Fibroblast of skin of scalp (primary cell): ENCODE measurements around the gene KITLG. TPM values are rescaled to one million over a fixed set of nuclear protein-coding genes. Genes with fewer than 3 reads are reported as not detected.
A peak's percentile ranks its signal among the peaks of the same experiment; 100 is the strongest.
"Not testable (repeated sequence)": the region's sequence is repeated elsewhere in the genome, so short reads cannot be mapped to it uniquely, and the experiment has no call there.

Source experiments
- DNase-seq: peaks from one replicate; pipeline ENCODE4 v3.0.0-alpha.2; 2013
- polyA plus RNA-seq, 2 experiments: library from polyadenylated mRNA; unstranded; fragments of 120-200 nt; gene quantifications; one replicate each; pipeline ENCODE4 v1.2.1, GENCODE V29; 2013; ENCODE audit not compliant: insufficient read length in 2 of 2

Gene KITLG, protein sequence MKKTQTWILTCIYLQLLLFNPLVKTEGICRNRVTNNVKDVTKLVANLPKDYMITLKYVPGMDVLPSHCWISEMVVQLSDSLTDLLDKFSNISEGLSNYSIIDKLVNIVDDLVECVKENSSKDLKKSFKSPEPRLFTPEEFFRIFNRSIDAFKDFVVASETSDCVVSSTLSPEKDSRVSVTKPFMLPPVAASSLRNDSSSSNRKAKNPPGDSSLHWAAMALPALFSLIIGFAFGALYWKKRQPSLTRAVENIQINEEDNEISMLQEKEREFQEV
- polyA plus RNA-seq (2013, experiment 1 of 2; ENCODE audit: insufficient read length), result 40.2 TPM
- 43.6 TPM for polyA plus RNA-seq (2013, experiment 2 of 2; ENCODE audit: insufficient read length)

DNA sequence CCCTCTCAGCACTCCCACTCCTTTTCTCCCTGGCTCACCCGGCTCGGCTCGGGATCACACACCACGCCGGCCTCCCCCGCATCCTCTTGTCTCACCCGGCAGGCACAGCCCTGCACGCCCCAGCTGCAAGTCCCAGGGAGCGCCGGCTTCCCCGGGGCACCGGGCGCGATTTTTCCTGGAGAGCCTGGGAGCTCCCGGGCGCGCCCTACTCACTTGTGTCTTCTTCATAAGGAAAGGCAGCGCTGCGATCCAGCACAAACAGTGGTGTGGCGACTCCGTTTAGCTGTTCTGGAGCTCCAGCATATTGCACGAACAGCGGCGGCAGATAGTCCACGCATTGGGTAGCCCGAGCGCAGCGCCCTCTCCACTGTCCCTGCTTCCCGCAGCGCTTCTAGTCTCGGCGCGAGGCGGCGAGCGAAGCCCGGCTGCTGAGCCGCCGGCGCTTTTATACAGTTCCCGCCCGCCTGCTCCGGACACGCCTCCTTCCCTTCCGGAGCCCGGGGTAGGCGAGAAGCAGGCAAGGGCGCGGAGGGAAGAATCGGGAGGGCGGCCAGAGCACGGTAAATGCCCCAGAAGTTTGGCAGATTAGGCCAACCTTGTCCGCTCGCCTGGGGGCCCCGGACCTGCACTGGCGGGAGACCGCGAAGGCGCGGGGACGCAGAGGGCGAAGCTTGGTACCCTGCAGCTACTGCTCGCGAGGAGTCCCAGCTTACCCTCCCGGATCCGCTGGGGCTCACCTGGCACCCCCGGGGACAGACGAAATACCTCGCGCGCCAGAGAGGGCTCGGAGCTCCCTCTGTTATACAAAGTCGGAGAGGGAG lies at the start of gene KITLG:
Gene KITLG, minus strand, starts transcription at position 421 of the 821 bp plus-strand sequence. Its CDS starts 193 bp downstream, at position 228.
- DNase-seq, result peak; percentile 92

GRCh38 chr12:88628856-88629509 lies 48.7 kb upstream of the KITLG start:
- DNase-seq, result no peak

- DNase-seq, result not testable (repeated sequence)
These were observed 47.8 kb upstream of the KITLG start for GRCh38 chr12:88628035-88628434.

DNA sequence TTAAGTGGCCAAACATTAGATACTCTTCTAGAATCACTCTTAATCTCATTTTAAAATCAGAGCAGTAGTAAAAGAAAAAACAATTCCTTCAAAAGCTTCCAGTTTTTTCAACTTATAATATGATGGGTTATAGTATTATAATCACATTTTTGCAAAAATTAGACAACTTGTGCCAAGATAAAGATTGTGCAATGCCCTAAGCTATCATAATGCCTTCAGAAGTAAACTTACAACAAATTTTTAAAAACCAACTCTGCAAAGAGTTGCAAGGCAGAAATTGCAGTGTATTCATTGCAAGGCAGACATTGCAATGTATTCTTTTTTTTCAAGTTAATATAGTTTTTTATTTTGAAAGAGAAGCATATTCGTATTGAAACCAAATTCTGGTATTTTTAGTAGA lies 47.2 kb upstream of the KITLG start:
- DNase-seq, result no peak

DNA sequence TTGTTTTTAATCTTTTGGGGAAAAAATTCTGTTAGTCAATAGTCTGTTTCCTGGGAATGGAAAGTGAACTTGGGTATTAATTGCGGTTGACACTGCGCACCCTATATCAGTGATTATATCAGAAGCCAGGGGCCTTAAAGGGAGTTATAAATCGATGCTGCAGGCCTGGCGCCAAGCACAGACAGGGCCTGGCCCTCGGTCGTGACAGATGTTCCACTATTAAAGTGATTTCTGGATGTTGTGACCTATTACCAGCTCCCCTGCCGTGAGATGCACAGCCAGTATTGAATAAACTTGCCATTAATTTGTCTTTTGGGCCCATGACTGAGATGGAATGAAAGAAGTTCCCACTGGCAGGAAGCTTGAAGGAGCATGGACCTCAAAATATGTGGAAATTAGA lies 45.1 kb upstream of the KITLG start:
- DNase-seq, result no peak

GRCh38 chr12:88624911-88625310 lies 44.6 kb upstream of the KITLG start:
- DNase-seq, result peak; percentile 76

DNA sequence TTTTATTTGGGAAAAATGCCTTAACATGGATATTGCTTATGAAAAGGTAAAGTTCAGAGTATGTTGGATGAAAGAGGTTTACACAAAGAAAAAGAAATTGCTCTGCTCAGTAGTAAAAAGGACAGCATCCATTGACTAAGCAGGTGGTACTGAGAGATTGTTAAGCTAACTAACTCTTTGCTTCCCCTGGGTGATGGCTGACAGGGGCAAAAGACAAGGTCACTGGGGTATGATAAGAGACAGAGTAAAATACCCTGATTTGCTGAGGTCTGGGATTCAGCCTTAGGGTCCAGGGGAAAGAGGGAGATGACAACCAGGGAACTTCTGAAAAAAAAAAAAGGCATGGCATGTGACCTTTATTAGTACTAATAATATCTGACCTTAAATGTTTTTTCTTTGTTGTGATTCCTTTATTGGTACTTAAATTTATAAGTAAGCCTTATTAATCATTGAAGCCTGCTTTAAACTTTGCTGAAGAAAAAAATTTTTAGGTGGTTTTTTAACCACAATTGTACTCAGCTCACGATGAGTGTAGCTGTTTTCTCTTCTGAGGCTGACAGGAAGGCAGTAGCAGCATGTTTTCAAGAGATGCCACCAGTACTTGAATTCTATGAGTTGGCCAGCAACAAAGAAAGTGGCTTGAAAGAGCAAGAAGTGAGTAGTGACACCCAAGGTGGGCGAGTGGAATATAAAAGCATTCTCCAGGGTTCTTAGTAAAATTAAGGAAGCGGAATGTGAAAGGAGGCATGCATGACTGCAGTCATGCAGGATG lies 43.7 kb upstream of the KITLG start:
- no peak for DNase-seq

DNA sequence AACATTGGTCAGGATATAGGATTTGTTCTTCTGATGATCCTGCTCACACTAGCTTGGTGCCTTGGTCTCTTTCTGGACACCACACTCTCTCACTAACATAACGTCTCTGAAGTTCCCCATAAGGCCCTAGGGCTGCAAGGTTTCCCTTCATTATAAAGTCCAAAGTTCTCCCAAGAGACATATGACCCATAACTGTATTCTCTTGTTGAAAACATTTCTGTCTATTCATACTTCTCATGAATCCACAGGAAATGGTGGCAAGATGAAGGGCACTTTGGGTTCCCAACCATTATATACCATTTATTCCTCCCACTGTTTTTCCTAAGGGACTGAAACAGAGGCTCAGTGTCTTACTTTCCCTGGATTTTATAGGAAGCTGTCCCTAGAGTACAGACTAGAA lies 37.1 kb upstream of the KITLG start:
- no peak for DNase-seq

GRCh38 chr12:88615490-88615889 lies 35.2 kb upstream of the KITLG start:
- DNase-seq, result no peak

DNA sequence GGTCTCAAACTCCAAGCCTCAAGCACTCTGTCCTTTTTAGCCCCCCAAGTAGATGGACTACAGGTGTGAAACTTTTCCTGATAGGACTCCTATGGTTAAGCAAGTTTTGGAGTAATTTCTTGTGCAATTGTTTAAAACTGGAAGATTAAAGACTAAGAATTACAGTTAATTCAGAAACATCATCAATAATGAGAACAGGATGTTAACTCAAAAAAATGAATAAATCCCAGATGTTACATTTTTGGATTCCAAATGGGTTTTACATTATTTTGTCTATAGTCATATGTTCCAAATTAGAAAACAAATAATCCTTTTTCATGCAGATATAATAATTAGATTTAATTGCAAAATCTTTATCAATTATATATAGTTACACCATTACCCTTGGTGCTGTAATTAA lies 24.4 kb upstream of the KITLG start:
- no peak for DNase-seq

DNA sequence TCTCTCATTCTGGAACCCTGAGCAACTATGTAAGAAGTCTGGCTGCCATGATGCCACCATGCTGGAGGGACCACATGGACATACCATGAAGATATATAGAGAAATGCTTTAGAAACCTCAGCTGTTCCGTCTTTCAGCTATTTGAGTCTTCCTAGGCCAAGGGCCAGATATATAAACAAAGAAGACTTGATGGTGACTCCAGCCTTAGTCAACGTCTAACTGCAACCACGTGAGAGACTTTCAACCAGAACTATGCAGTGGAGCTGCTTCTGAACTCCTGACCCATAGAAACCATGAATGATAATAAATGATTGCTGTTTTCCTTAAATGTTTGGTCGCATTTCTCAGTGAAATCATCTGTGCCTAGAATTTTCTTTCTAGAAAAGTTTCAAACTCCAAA lies 20.0 kb upstream of the KITLG start:
- DNase-seq, result peak; percentile 79

DNA sequence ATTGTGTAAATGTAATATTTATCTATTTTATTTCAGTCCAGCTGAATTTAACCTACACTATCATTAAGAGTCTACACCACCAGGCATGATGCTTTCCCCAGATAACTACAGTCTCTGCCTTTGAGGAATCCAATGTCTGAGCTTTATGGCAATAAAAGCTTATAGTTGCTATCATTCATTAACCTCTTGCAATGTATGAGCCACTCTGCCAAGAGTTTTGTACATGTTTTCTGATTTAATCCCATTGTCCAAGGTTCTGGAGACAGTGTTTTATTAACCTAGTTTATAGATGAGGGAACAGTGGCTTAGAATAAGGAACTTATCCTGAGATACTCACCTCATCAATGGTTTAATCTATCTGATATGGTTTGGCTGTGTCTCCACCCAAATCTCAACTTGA lies 17.1 kb upstream of the KITLG start:
- no peak for DNase-seq

GRCh38 chr12:88595697-88596096 lies 15.4 kb upstream of the KITLG start:
- DNase-seq, result no peak

DNA sequence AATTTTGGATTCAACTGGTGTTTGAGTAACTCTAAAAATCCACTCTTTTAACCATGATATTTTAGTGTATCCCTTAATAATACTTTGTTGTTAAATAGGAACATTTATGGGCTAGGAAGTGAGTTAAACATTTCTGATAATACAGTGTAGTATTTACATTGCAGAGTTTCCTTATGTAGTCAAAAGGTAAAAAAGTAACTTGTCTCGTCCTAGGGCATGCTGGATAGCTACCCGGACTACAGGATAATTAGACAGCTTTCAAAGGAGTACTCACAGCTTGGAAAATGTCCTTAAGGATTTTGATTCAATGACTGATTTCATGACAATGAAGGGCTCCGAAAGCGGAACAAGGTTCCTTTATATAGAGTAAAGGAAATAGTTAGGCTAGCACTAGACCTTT lies 14.5 kb upstream of the KITLG start:
- DNase-seq, result no peak

GRCh38 chr12:88591343-88591742 lies 11.1 kb upstream of the KITLG start:
- no peak for DNase-seq

DNA sequence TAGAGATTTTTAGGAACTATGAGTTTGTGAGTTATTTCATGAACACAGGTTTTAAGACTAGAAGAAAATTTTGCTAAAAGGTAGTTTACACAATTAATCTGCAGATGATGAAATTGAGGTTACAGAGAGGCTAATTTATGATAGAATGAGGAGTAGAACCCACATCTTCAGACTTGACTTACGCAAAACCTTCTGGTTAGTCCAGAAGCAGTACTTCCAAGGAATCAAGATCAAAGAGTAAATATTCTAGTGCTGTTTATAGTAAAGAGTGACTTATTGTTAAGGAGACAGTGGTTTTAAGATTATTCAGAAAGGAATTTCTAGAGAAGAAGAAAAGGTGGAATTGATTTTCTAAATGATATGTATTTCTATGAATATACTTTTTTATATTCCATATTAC lies 10.6 kb upstream of the KITLG start:
- DNase-seq, result no peak

GRCh38 chr12:88585077-88585476 lies 4.8 kb upstream of the KITLG start:
- no peak for DNase-seq

- DNase-seq, result peak; percentile 24
These were observed 645 bp downstream of the KITLG start for GRCh38 chr12:88579601-88580050.

DNA sequence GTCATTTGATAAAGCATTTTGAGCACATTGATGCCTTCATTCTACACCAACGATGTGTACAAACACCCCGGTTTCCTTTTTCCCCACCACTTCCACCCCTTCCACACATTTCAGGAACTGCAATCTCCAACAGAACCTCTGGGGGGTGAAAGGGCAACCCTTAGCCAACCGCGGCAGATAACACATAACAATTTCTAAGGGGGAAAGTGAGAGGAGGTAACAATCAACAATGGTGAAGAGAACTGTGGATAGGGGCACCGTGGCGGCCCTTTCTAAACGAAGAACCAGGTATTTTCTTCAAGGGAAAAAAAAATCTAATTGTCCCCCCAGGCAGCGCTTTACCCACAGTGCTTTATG lies 1.1 kb downstream of the KITLG start:
- DNase-seq, result peak; percentile 52

DNA sequence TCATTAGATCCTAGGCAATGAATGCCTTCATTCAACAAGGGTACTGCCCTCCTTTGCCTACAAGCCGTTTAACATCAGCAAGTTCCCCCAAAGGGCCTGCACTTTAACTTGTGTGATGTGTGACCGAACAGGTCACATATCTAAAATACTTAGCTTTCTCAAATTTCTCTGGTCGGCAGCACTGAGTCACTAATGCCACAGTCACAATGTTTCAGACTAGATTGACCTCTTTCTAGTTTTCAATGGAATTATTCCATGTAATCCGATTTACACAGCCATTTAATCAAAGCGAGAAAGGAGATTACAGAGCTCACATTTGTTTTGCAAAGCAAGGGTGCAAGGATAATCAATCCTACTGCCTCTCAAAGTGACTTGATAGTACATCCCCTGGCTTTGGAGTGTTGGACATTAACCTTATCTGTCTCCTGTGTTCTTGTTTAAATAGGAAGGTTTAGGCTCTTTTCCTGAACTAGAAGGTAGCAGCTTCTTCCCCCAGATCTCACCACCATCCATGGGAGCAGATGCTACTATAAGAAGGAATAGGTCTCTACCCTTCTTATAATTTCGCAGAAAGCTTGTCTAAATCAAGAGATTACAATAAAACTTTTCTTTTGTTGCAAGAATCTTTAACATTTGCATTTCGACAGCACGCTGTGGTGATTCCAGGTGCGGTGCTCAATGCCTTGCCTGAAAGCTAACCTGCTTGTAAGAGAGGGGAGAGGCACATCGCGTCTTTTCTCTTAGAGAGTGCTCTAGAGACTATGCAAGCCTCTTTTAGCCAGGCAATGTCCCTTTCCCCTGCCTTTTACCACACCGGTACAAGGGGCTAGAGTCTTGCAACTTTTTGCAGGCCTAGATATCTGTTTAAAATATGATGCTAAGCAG lies 1.8 kb downstream of the KITLG start:
- DNase-seq, result peak; percentile 35

DNA sequence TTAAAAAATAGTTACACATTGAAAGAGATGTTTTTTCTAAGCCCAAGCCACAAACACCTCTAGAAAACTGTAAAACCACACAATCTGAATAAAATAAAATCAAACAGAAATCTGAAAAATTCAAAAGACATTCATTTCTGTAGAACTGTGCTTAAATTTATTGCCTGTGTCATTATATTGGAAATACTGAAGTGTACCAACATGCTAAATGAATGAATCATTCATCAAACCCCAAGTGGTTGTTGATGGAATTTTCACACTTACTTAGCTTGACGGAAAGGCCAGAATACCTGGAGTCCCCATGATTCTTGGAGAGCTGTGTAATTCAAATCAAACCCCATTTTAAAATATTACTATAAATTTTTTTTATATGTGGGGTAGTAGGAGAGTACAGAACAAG lies 2.7 kb downstream of the KITLG start:
- peak; percentile 59 for DNase-seq

DNA sequence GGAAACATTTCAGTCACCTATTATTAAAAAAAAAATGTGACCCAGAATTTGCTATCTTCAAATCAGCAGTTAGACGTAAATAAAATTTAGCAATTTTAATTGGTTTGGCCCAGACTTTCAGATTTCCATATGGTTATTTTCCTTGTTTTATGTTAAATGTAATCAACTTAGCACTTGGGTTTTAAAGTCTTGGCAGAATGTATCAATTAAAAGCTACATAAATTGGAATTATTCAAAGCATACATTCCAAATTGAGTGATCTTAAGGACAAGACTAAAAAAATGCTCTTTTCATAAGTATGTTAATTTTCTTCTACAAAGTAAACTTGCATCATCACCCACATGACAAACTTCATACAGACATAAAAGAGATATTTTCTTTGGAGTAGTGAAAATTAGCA lies 3.4 kb downstream of the KITLG start:
- no peak for DNase-seq
